ENCODE data around the gene SRSF3. TPM values are rescaled to one million over a fixed set of nuclear protein-coding genes. Genes with fewer than 3 reads are reported as not detected.

SRSF3 gene
- polyA plus RNA-seq, 2 of the 4 experiments (the other 2 are of a cell fraction) = 629 to 652 TPM

- DNase-seq (ENCODE audit: low read depth in 1 of 2, low spot score in 1 of 2) (no peak), ATAC-seq (no peak), FAIRE-seq (no peak)
- Histone ChIP-seq H3K4me3 (peak overlapping the region; percentile 86), H3K27ac (no peak overlapping the region), H3K4me2 (peak overlapping the region; percentile 91), H3K4me1 (peaks cover 63% of the 10 kb centered on the region), H3K9me3 (no peaks in the 10 kb centered on the region)
- CTCF ChIA-PET = interaction anchor here (1.1 to 1.9 kb wide), 5 partner anchors 10 to 161 kb away, joined by 3 to 7 read pairs (median 4); no protein-coding TSS in a partner anchor
- no peak for TF ChIP-seq ZC3H11A (IDR thresholded peaks at IDR 0.05)
- no peak for TF ChIP-seq NPAS2 (CRISPR knock-in tag; IDR thresholded peaks at IDR 0.05; ENCODE audit: borderline replicate concordance)
- TF ChIP-seq RCOR1 (IDR thresholded peaks at IDR 0.05; ENCODE audit: low read depth, low read length) = no peak
- no peak for TF ChIP-seq TP53 (CRISPR knock-in tag; IDR thresholded peaks at IDR 0.05)
- no peak for TF ChIP-seq ESRRA (IDR thresholded peaks at IDR 0.05; ENCODE audit: borderline replicate concordance, low read length)
- no peak for TF ChIP-seq POLR2AphosphoS2 (conservative IDR thresholded peaks at IDR 0.05; ENCODE audit: low read length)
- no peak for TF ChIP-seq RARB (CRISPR knock-in tag; IDR thresholded peaks at IDR 0.05)
- TF ChIP-seq EHMT2 (IDR thresholded peaks at IDR 0.05; ENCODE audit: low read depth) = no peak
- no peak for TF ChIP-seq ZFP36 (IDR thresholded peaks at IDR 0.05; ENCODE audit: borderline replicate concordance, partially characterized antibody)
- no peak for TF ChIP-seq HES2 (IDR thresholded peaks at IDR 0.05)
- no peak for TF ChIP-seq HOXB5 (CRISPR knock-in tag; IDR thresholded peaks at IDR 0.05)
- TF ChIP-seq CEBPB (IDR thresholded peaks at IDR 0.05) = no peak
- no peak for TF ChIP-seq JUN (IDR thresholded peaks at IDR 0.05)
- WGBS (ENCODE audit: missing lambda C conversion rate) = 63% methylated on average over 9 of the region's 9 CpGs
- POLR2A ChIA-PET = interaction anchor here (0.5 to 1.1 kb wide), 2 partner anchors 16 to 31 kb away, joined by 3 to 5 read pairs; no protein-coding TSS in a partner anchor
These were observed 4.2 kb downstream of the SRSF3 start for GRCh38 chr6:36598326-36598725.

GRCh38 chr6:36598739-36599318 is 4.7 kb downstream of the SRSF3 start:
- TF ChIP-seq GATA3 (IDR thresholded peaks at IDR 0.05; ENCODE audit: borderline replicate concordance) (no peak), CHD2 (IDR thresholded peaks at IDR 0.05; ENCODE audit: low read length, partially characterized antibody) (no peak), NFE2L2 (conservative IDR thresholded peaks at IDR 0.05; ENCODE audit: low read length) (no peak), CBX8 (IDR thresholded peaks at IDR 0.05) (no peak), EHMT2 (IDR thresholded peaks at IDR 0.05; ENCODE audit: low read depth) (no peak), NR3C1 (IDR thresholded peaks at IDR 0.05) (no peak), RARB (CRISPR knock-in tag; IDR thresholded peaks at IDR 0.05) (no peak)
- DNase-seq (ENCODE audit: low read depth in 1 of 2, low spot score in 1 of 2) (no peak), FAIRE-seq (no peak), ATAC-seq (no peak)
- Histone ChIP-seq H3K9me3 (no peaks in the 10 kb centered on the region), H3K4me1 (peaks cover 68% of the 10 kb centered on the region), H3K27ac (no peak overlapping the region), H3K4me2 (peak overlapping the region; percentile 91), H3K4me3 (peak overlapping the region; percentile 86)
- 74% methylated on average over 11 of the region's 11 CpGs for WGBS (ENCODE audit: missing lambda C conversion rate)
- POLR2A ChIA-PET = interaction anchor here (0.5 to 1.1 kb wide), 5 partner anchors 15 to 80 kb away, joined by 3 to 5 read pairs (median 3); partner anchors contain the start of gene CDKN1A
- CTCF ChIA-PET = interaction anchor here (1.1 to 1.9 kb wide), 4 partner anchors 10 to 160 kb away, joined by 4 to 7 read pairs (median 4); no protein-coding TSS in a partner anchor

GRCh38 chr6:36599791-36600209 is 5.6 kb downstream of the SRSF3 start:
- CTCF ChIA-PET = interaction anchor here (0.8 to 1.8 kb wide), 3 partner anchors 13 to 47 kb away, joined by 4 to 5 read pairs (median 4); no protein-coding TSS in a partner anchor
- H3K4me3 ChIP-seq = no peak overlapping the region
- DNase-seq (ENCODE audit: low read depth in 1 of 2, low spot score in 1 of 2) (peak in 1 of 2 experiments; percentile 57), ATAC-seq (peak; percentile 45 to 68; a peak in 5 of 6 replicates), FAIRE-seq (no peak)
- TF ChIP-seq USF2 (IDR thresholded peaks at IDR 0.05) (peak; percentile 81), NR3C1 (IDR thresholded peaks at IDR 0.05) (no peak), SMC3 (IDR thresholded peaks at IDR 0.05) (no peak), GATA3 (IDR thresholded peaks at IDR 0.05; ENCODE audit: borderline replicate concordance) (no peak)
- H3K27ac ChIP-seq = no peak overlapping the region
- WGBS (ENCODE audit: missing lambda C conversion rate) = 81% methylated on average over 12 of the region's 14 CpGs
- POLR2A ChIA-PET = interaction anchor here (1.0 kb wide), 1 partner anchor 79 kb away, joined by 3 read pairs; the partner anchor contains the start of gene CDKN1A
- H3K4me2 ChIP-seq = peak overlapping the region; percentile 91
- H3K4me1 ChIP-seq = peaks cover 78% of the 10 kb centered on the region
- no peaks in the 10 kb centered on the region for H3K9me3 ChIP-seq

Measured in A549 (cell line).